ENCODE data around the gene RGS5.

The RGS5 gene

GRCh38 chr1:163188947-163189346, 13.8 kb downstream of the RGS5 start:
- in situ Hi-C loops (cut with MboI; ENCODE audit: low pct_unique_long_range_greater_than_20kb, low sequenced_read_pairs, unreplicated experiment) = loop anchor here (25.0 kb wide), 1 partner anchor 302 kb away; no protein-coding TSS in a partner anchor
- DNase-seq (ENCODE audit: low spot score) = no peak
- no peak for TF ChIP-seq CTCF (IDR thresholded peaks at IDR 0.05; ENCODE audit: extremely low read depth, insufficient read depth, missing control alignments)

- no peak for TF ChIP-seq CTCF (IDR thresholded peaks at IDR 0.05; ENCODE audit: extremely low read depth, insufficient read depth, missing control alignments)
Measured at GRCh38 chr1:163187849-163188248, 14.9 kb downstream of the RGS5 start.

GRCh38 chr1:163186862-163187261, 15.9 kb downstream of the RGS5 start:
- DNase-seq (ENCODE audit: low spot score) = no peak
- in situ Hi-C loops (cut with MboI; ENCODE audit: low pct_unique_long_range_greater_than_20kb, low sequenced_read_pairs, unreplicated experiment) = loop anchor here (25.0 kb wide), 1 partner anchor 300 kb away; no protein-coding TSS in a partner anchor
- no peak for TF ChIP-seq CTCF (IDR thresholded peaks at IDR 0.05; ENCODE audit: extremely low read depth, insufficient read depth, missing control alignments)

More at GRCh38 chr1:163187849-163188248, 14.9 kb downstream of the RGS5 start:
- no peak for DNase-seq (ENCODE audit: low spot score)
- in situ Hi-C loops (cut with MboI; ENCODE audit: low pct_unique_long_range_greater_than_20kb, low sequenced_read_pairs, unreplicated experiment) = loop anchor here (25.0 kb wide), 1 partner anchor 301 kb away; no protein-coding TSS in a partner anchor

- TF ChIP-seq CTCF (IDR thresholded peaks at IDR 0.05; ENCODE audit: extremely low read depth, insufficient read depth, missing control alignments) = no peak
- in situ Hi-C loops (cut with MboI; ENCODE audit: low pct_unique_long_range_greater_than_20kb, low sequenced_read_pairs, unreplicated experiment) = loop anchor here (25.0 kb wide), 1 partner anchor 295 kb away; no protein-coding TSS in a partner anchor
- no peak for DNase-seq (ENCODE audit: low spot score)
Measured at GRCh38 chr1:163182330-163182949, 20.3 kb downstream of the RGS5 start.

GRCh38 chr1:163178628-163179027, 24.1 kb downstream of the RGS5 start:
- TF ChIP-seq CTCF (IDR thresholded peaks at IDR 0.05; ENCODE audit: extremely low read depth, insufficient read depth, missing control alignments) = no peak
- in situ Hi-C loops (cut with MboI; ENCODE audit: low pct_unique_long_range_greater_than_20kb, low sequenced_read_pairs, unreplicated experiment) = loop anchor here (25.0 kb wide), 1 partner anchor 291 kb away; no protein-coding TSS in a partner anchor
- DNase-seq (ENCODE audit: low spot score) = no peak

- no peak for DNase-seq (ENCODE audit: low spot score)
- TF ChIP-seq CTCF (IDR thresholded peaks at IDR 0.05; ENCODE audit: extremely low read depth, insufficient read depth, missing control alignments) = no peak
- in situ Hi-C loops (cut with MboI; ENCODE audit: low pct_unique_long_range_greater_than_20kb, low sequenced_read_pairs, unreplicated experiment) = loop anchor here (25.0 kb wide), 1 partner anchor 289 kb away; no protein-coding TSS in a partner anchor
Measured at GRCh38 chr1:163176797-163177196, 25.9 kb downstream of the RGS5 start.
